Muscle of leg (tissue), 11 donors: ENCODE data around the gene SFXN4. TPM values are rescaled to one million over a fixed set of nuclear protein-coding genes. Genes with fewer than 3 reads are reported as not detected.

Source experiments
- DNase-seq: peaks from one replicate; pipeline ENCODE4 v3.0.0; 2013
- H3K27ac ChIP-seq: one replicate; pipeline ENCODE4 v1.5.1; 2013; ENCODE audit warnings: mild to moderate bottlenecking, low read length, control low read depth
- H3K27me3 ChIP-seq: one replicate; pipeline ENCODE4 v1.6.1; 2013; ENCODE audit warnings: low read length; ENCODE audit not compliant: control insufficient read depth, insufficient read depth
- H3K36me3 ChIP-seq: one replicate; pipeline ENCODE4 v1.6.1; 2013; ENCODE audit warnings: low read length; ENCODE audit not compliant: control insufficient read depth, insufficient read depth
- H3K4me1 ChIP-seq: one replicate; pipeline ENCODE4 v1.6.1; 2013; ENCODE audit warnings: low read length; ENCODE audit not compliant: control insufficient read depth, insufficient read depth
- H3K4me3 ChIP-seq: one replicate; pipeline ENCODE4 v1.5.1; 2013; ENCODE audit warnings: low read length, control low read depth
- H3K9me3 ChIP-seq: replicated peaks from 2 replicates; pipeline ENCODE4 v1.6.1; 2013; ENCODE audit warnings: low read depth, low read length; ENCODE audit not compliant: control insufficient read depth
- WGBS: methylation state at CpG from one replicate; pipeline ENCODE4 v1.1.5; 2013; ENCODE audit warnings: missing lambda C conversion rate; ENCODE audit not compliant: insufficient coverage; 5-methylcytosine and 5-hydroxymethylcytosine counted together
- polyA plus RNA-seq, 8 donors: library from polyadenylated mRNA; unstranded; fragments of 120-200 nt; gene quantifications; one replicate each; pipeline versions ENCODE4 v1.2.1 to v1.2.3, GENCODE V29; 2013; ENCODE audit warnings: inconsistent platforms in 1 of 8, low replicate concordance in 1 of 8; ENCODE audit not compliant: insufficient read length in 8 of 8, insufficient read depth in 1 of 8
- total RNA-seq: library from RNA; stranded (reverse); fragments of 120-200 nt; gene quantifications from one replicate; pipeline ENCODE4 v1.2.4, GENCODE V29; 2013

SFXN4 gene
- total and polyA plus RNA-seq, 9 donors = 18.6 to 29.7 (median 20.5) TPM

- no peaks in the 10 kb centered on the region for H3K4me1 ChIP-seq
- no peak for DNase-seq
- H3K27ac ChIP-seq = no peak overlapping the region
- H3K27me3 ChIP-seq = no peaks in the 10 kb centered on the region
- H3K4me3 ChIP-seq = no peak overlapping the region
- no peaks in the 10 kb centered on the region for H3K9me3 ChIP-seq
- H3K36me3 ChIP-seq = peaks cover 44% of the 10 kb centered on the region
- WGBS = 91% methylated on average over 14 of the region's 14 CpGs
Measured at GRCh38 chr10:119132521-119133345, 32.8 kb downstream of the SFXN4 start.

GRCh38 chr10:119131512-119132240, 33.8 kb downstream of the SFXN4 start:
- H3K36me3 ChIP-seq = peaks cover 44% of the 10 kb centered on the region
- DNase-seq = peak; percentile 31
- H3K27me3 ChIP-seq = no peaks in the 10 kb centered on the region
- WGBS = 100% methylated on average over 3 of the region's 10 CpGs
- no peaks in the 10 kb centered on the region for H3K9me3 ChIP-seq
- no peak overlapping the region for H3K4me3 ChIP-seq
- H3K4me1 ChIP-seq = no peaks in the 10 kb centered on the region
- no peak overlapping the region for H3K27ac ChIP-seq

GRCh38 chr10:119129721-119130120, 35.8 kb downstream of the SFXN4 start:
- no peak overlapping the region for H3K4me3 ChIP-seq
- H3K27ac ChIP-seq = no peak overlapping the region
- H3K27me3 ChIP-seq = no peaks in the 10 kb centered on the region
- no peaks in the 10 kb centered on the region for H3K4me1 ChIP-seq
- DNase-seq = no peak
- H3K9me3 ChIP-seq = no peaks in the 10 kb centered on the region
- WGBS = 100% methylated on average over 1 of the region's 4 CpGs
- peaks cover 49% of the 10 kb centered on the region for H3K36me3 ChIP-seq

- DNase-seq = no peak
- Histone ChIP-seq H3K27me3 (no peaks in the 10 kb centered on the region), H3K9me3 (no peaks in the 10 kb centered on the region), H3K27ac (no peak overlapping the region), H3K4me1 (no peaks in the 10 kb centered on the region), H3K4me3 (no peak overlapping the region), H3K36me3 (peaks cover 48% of the 10 kb centered on the region)
- WGBS = 100% methylated on average over 1 of the region's 2 CpGs
Measured at GRCh38 chr10:119125942-119126341, 39.6 kb downstream of the SFXN4 start.

GRCh38 chr10:119120875-119121274, 44.6 kb downstream of the SFXN4 start:
- H3K36me3 ChIP-seq = peaks cover 46% of the 10 kb centered on the region
- no peak overlapping the region for H3K4me3 ChIP-seq
- WGBS = no CpG with 5 or more reads among the region's 2 CpGs
- no peak overlapping the region for H3K27ac ChIP-seq
- H3K27me3 ChIP-seq = no peaks in the 10 kb centered on the region
- H3K9me3 ChIP-seq = no peaks in the 10 kb centered on the region
- no peaks in the 10 kb centered on the region for H3K4me1 ChIP-seq
- DNase-seq = no peak

GRCh38 chr10:119120413-119120867, 45.1 kb downstream of the SFXN4 start:
- H3K4me3 ChIP-seq = no peak overlapping the region
- no CpG with 5 or more reads among the region's 4 CpGs for WGBS
- H3K27me3 ChIP-seq = no peaks in the 10 kb centered on the region
- DNase-seq = no peak
- no peaks in the 10 kb centered on the region for H3K4me1 ChIP-seq
- H3K9me3 ChIP-seq = no peaks in the 10 kb centered on the region
- no peak overlapping the region for H3K27ac ChIP-seq
- peaks cover 44% of the 10 kb centered on the region for H3K36me3 ChIP-seq

GRCh38 chr10:119119400-119119799, 46.1 kb downstream of the SFXN4 start:
- DNase-seq = no peak
- Histone ChIP-seq H3K9me3 (no peaks in the 10 kb centered on the region), H3K27me3 (no peaks in the 10 kb centered on the region), H3K4me3 (no peak overlapping the region), H3K27ac (no peak overlapping the region), H3K4me1 (no peaks in the 10 kb centered on the region), H3K36me3 (peaks cover 45% of the 10 kb centered on the region)
- 100% methylated on average over 1 of the region's 1 CpG for WGBS

- Histone ChIP-seq H3K9me3 (no peaks in the 10 kb centered on the region), H3K27ac (no peak overlapping the region), H3K27me3 (no peaks in the 10 kb centered on the region), H3K4me3 (no peak overlapping the region), H3K4me1 (no peaks in the 10 kb centered on the region), H3K36me3 (peaks cover 50% of the 10 kb centered on the region)
- no peak for DNase-seq
- 86% methylated on average over 2 of the region's 5 CpGs for WGBS
Measured at GRCh38 chr10:119118231-119118630, 47.3 kb downstream of the SFXN4 start.

GRCh38 chr10:119116326-119116951, 49.1 kb downstream of the SFXN4 start:
- H3K36me3 ChIP-seq = peaks cover 45% of the 10 kb centered on the region
- H3K4me3 ChIP-seq = no peak overlapping the region
- H3K9me3 ChIP-seq = no peaks in the 10 kb centered on the region
- no peak overlapping the region for H3K27ac ChIP-seq
- no peak for DNase-seq
- no peaks in the 10 kb centered on the region for H3K27me3 ChIP-seq
- no peaks in the 10 kb centered on the region for H3K4me1 ChIP-seq
- WGBS = no CpG with 5 or more reads among the region's 6 CpGs

- Histone ChIP-seq H3K9me3 (no peaks in the 10 kb centered on the region), H3K36me3 (peaks cover 40% of the 10 kb centered on the region), H3K4me3 (no peak overlapping the region), H3K4me1 (no peaks in the 10 kb centered on the region), H3K27ac (no peak overlapping the region), H3K27me3 (no peaks in the 10 kb centered on the region)
- no CpG with 5 or more reads among the region's 9 CpGs for WGBS
- peak; percentile 39 for DNase-seq
Measured at GRCh38 chr10:119115926-119116325, 49.6 kb downstream of the SFXN4 start.
